Measurements from ENCODE around the gene HOXB2.

HOXB2 gene

GRCh38 chr17:48578616-48579470 is 33.9 kb upstream of the HOXB2 start:
- no peak for DNase-seq (ENCODE audit: low spot score)

GRCh38 chr17:48577946-48578615 is 33.2 kb upstream of the HOXB2 start, which contains the start of gene HOXB4:
Gene HOXB4 (minus strand): TSS chr17:48578350. CDS start chr17:48578319, 31 bp downstream.
- no peak for DNase-seq (ENCODE audit: low spot score)

GRCh38 chr17:48577330-48577945 is 32.5 kb upstream of the HOXB2 start:
- DNase-seq (ENCODE audit: low spot score), result no peak

- no peak for DNase-seq (ENCODE audit: low spot score)
These were observed 31.8 kb upstream of the HOXB2 start for GRCh38 chr17:48576479-48577309.

- DNase-seq (ENCODE audit: low spot score), result no peak
These were observed 31.0 kb upstream of the HOXB2 start for GRCh38 chr17:48575673-48576478.

- no peak for DNase-seq (ENCODE audit: low spot score)
These were observed 30.2 kb upstream of the HOXB2 start for GRCh38 chr17:48575066-48575582.

GRCh38 chr17:48574505-48575065 is 29.7 kb upstream of the HOXB2 start:
- DNase-seq (ENCODE audit: low spot score), result no peak

GRCh38 chr17:48571826-48572417 is 27.0 kb upstream of the HOXB2 start:
- DNase-seq (ENCODE audit: low spot score), result no peak

GRCh38 chr17:48571024-48571818 is 26.3 kb upstream of the HOXB2 start:
- DNase-seq (ENCODE audit: low spot score), result no peak

- no peak for DNase-seq (ENCODE audit: low spot score)
These were observed 25.6 kb upstream of the HOXB2 start for GRCh38 chr17:48570325-48571023.

- no peak for DNase-seq (ENCODE audit: low spot score)
These were observed 24.9 kb upstream of the HOXB2 start for GRCh38 chr17:48569674-48570324.

- no peak for DNase-seq (ENCODE audit: low spot score)
These were observed 24.3 kb upstream of the HOXB2 start for GRCh38 chr17:48569240-48569582.

- DNase-seq (ENCODE audit: low spot score), result no peak
These were observed 23.8 kb upstream of the HOXB2 start for GRCh38 chr17:48568499-48569239.

GRCh38 chr17:48567646-48568354 is 22.9 kb upstream of the HOXB2 start:
- DNase-seq (ENCODE audit: low spot score), result no peak

GRCh38 chr17:48567209-48567608 is 22.3 kb upstream of the HOXB2 start:
- DNase-seq (ENCODE audit: low spot score), result no peak

GRCh38 chr17:48566717-48567116 is 21.8 kb upstream of the HOXB2 start:
- DNase-seq (ENCODE audit: low spot score), result no peak
